HG03520 (cell line): ENCODE results near the gene PIRT.

Experiments used
- ATAC-seq: cut with Tn5 transposase; IDR thresholded peaks from one replicate; pipeline ENCODE4 v1.9.1; 2021; ENCODE audit warnings: mild to moderate bottlenecking, moderate library complexity; ENCODE audit not compliant: unreplicated experiment

Gene PIRT

DNA sequence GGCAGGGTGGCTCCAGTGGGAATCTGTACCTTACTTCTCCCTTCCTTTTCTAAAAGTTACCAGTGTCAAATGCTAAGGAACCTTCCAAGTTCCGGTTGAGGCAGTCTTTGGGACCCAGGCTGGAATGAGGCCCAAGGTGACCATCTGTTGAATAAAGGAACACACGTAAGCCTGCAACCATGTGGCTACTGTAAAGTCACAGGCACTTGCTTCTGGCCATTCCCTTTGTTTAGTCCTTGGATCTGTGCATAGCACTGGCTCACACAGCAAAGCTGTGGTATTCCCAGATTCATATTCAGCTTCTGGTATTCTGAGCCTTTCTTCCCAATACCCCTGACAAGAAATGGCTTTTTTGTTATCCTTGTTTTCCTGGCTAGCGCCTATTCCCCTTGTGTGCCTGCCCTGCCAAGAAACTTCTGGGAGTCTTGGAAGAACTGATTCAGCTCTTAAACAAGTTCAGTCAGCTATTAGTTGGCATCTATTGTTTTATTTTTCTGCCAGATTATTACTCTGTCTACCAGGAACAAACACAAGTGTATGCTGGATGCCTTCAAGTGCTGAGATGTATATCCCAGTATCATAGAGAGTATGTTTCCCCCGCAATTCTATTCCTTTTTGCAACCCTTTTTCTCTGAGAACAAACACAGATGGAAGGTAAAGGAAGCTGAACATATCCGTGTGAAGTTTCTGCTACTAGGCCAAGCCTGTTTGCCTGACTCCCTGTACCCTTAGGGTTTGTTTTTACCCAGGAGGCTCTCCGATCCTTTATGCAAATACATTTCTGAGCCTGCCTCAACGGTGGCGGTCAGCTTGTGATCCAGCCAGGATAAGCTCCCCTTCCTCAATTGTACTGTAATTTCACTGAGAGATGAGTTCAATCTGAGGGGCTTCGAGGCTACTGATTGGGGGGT is 47.1 kb downstream of the PIRT start:
- no peak for ATAC-seq

DNA sequence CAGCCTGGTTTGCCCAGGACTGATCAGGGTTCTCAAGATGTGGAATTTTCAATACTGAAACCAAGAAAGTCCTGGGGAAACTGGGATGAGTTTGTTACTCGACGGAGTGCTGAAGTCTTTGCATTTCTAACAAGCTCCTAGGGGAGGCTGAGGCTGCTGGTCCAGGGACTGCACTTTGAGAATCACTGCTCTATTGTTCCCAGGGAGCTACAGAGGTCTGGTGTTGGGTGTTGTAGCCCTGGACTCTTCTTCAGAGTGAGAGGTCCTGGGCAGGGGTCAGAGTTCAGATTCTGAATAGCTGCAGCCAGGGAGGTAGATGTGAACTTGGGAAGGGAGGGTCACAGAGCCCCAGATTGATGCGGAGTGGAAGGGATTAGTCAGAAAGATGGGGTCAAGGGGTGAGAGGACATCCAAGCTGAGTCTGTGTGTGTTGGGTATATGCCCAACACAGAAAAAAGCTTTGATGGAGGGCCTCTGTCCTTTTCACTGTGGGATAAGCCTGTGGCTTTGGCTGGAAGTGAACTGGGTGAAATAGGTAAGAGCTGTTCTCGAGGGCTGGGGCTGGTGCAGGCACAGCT is 48.1 kb downstream of the PIRT start:
- ATAC-seq: no peak

GRCh38 chr17:10787306-10788045 is 50.4 kb downstream of the PIRT start:
- ATAC-seq: no peak

GRCh38 chr17:10785295-10785694 is 52.6 kb downstream of the PIRT start:
- no peak for ATAC-seq

- ATAC-seq: no peak
Measured at GRCh38 chr17:10779609-10780008, 58.3 kb downstream of the PIRT start.

GRCh38 chr17:10777890-10778289 is 60.0 kb downstream of the PIRT start:
- no peak for ATAC-seq

- no peak for ATAC-seq
Measured at GRCh38 chr17:10777131-10777807, 60.6 kb downstream of the PIRT start.

DNA sequence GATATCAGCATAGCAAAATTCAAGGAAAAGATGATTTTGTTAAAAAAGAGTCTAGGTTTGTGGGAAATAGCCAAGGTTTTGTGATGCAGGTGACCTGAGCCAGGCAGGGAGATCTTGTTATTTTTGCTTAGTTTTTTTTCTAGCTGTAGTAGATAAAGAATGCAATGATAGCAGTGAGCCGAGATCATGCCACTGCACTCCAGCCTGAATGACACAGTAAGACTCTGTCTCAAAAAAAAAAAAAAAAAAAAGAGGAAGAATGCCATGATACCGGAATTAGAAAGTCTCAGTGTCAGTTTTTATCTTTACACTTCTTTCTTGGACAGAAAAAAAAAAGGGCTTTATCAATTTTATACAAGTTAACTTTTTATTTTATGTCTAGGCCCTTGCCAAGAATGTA is 61.5 kb downstream of the PIRT start:
- ATAC-seq: no peak

- ATAC-seq: no peak
Measured at GRCh38 chr17:10775740-10776356, 62.0 kb downstream of the PIRT start.

- no peak for ATAC-seq
Measured at GRCh38 chr17:10775058-10775457, 62.8 kb downstream of the PIRT start.

DNA sequence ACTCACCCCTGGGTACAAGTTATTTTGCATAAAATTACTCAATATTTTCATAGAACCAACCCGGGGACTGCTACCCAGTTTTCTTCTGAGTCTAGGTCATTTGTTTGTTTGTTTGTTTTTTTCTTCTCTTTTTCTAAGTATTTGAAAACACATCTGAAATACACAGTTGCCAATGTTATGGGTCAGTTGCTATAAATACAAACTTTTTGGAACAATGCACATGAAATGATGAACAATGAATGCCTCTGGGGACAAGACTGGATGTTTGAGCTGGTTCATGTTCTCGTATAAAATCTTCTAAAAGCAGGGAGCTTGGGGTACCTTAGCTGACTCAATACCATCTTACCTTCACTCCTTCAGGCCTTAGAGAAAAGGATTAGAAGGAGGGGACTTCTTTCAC is 64.5 kb downstream of the PIRT start:
- no peak for ATAC-seq
